Measurements from ENCODE around the gene WDR4. TPM values are rescaled to one million over a fixed set of nuclear protein-coding genes. Genes with fewer than 3 reads are reported as not detected.
"Not testable (repeated sequence)": the region's sequence is repeated elsewhere in the genome, so short reads cannot be mapped to it uniquely, and the experiment has no call there.

The WDR4 gene
- total RNA-seq, 1 donor: 12.8 TPM

- Histone ChIP-seq H3K9me3 (ENCODE audit: low read depth, low read length) (no peaks in the 10 kb centered on the region), H3K4me3 (ENCODE audit: low read length) (no peak overlapping the region), H3K27me3 (ENCODE audit: insufficient read depth, low read length) (no peaks in the 10 kb centered on the region), H3K4me1 (ENCODE audit: insufficient read depth, low read length) (no peaks in the 10 kb centered on the region)
These were observed 38.8 kb downstream of the WDR4 start for GRCh38 chr21:42840411-42841155.

DNA sequence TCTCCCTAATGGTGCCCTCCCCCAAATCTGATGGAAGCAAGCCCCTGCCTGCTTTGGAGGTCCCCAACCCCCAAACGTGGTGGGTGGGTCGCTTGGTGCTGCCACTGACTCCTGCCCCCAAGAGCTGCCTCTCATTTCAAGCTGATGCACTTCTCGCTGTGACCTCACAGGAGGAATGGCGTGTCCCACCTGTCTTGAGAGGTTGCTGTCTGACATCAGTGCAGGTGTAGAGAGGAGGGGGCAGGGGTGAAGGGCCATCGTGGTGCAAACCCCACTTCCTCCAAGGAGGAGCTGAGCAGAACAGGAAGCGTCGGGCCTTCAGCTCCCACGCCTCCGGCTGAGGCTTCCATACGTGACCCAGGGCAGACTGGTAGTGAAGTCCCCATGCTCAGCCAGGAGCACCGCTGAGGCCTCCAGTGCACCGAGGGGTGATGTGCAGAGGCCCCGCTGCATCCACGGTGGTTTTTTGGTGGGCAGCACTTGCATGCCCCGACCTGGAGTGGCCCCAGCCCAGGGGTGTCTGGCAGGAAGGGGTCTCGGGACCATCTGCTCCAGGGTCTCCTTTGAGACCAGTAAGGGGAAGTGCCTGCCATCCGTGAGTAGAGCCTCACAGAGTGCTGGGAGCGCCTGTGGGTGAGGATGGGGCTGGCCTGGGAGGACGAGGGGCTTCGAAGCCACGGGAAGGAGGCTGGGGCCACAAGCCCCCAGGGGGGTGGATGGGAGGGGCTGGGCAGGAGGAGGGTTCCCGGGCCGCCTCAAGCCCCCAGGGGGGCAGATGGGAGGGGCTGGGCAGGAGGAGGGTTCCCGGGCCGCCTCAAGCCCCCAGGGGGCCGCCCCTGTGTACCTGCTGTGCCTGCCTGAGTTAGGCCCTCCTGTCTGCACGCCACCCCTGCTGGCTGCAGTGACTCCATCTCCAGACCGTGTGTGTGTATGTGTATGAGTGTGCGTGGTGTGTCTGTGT, 39.8 kb downstream of the WDR4 start:
- H3K9me3 ChIP-seq (ENCODE audit: low read depth, low read length): no peaks in the 10 kb centered on the region
- H3K27me3 ChIP-seq (ENCODE audit: insufficient read depth, low read length): no peaks in the 10 kb centered on the region
- no peaks in the 10 kb centered on the region for H3K4me1 ChIP-seq (ENCODE audit: insufficient read depth, low read length)
- H3K4me3 ChIP-seq (ENCODE audit: low read length): no peak overlapping the region

DNA sequence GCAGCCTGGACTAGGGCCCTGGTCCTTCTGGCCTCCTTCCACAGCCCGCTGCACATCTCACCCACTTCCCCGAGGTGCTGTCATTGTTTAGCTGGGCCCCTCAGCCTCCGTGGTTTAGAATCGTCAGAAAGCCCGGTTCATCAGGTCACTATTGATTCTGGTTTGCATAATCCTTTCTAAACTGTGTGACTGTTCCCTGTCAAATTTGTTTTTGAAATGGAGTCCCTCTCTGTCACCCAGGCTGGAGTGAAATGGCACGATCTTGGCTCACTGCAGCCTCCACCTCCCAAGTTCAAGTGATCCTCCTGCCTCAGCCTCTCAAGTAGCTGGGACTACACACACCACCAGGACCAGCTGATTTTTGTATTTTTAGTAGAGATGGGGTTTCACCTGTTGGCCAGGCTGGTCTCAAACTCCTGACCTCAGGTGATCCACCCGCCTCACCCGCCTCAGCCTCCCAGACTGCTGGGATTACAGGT, 41.1 kb downstream of the WDR4 start:
- not testable (repeated sequence) for H3K27me3 ChIP-seq (ENCODE audit: insufficient read depth, low read length); H3K4me3 ChIP-seq (ENCODE audit: low read length); H3K4me1 ChIP-seq (ENCODE audit: insufficient read depth, low read length); H3K9me3 ChIP-seq (ENCODE audit: low read depth, low read length)

- peaks cover 7% of the 10 kb centered on the region for H3K4me1 ChIP-seq (ENCODE audit: insufficient read depth, low read length)
- no peaks in the 10 kb centered on the region for H3K27me3 ChIP-seq (ENCODE audit: insufficient read depth, low read length)
- H3K9me3 ChIP-seq (ENCODE audit: low read depth, low read length): no peaks in the 10 kb centered on the region
- no peak overlapping the region for H3K4me3 ChIP-seq (ENCODE audit: low read length)
These were observed 41.7 kb downstream of the WDR4 start for GRCh38 chr21:42837421-42838211.

GRCh38 chr21:42836767-42837301, 42.5 kb downstream of the WDR4 start:
- no peak overlapping the region for H3K4me3 ChIP-seq (ENCODE audit: low read length)
- H3K27me3 ChIP-seq (ENCODE audit: insufficient read depth, low read length): no peaks in the 10 kb centered on the region
- peaks cover 14% of the 10 kb centered on the region for H3K4me1 ChIP-seq (ENCODE audit: insufficient read depth, low read length)
- no peaks in the 10 kb centered on the region for H3K9me3 ChIP-seq (ENCODE audit: low read depth, low read length)

DNA sequence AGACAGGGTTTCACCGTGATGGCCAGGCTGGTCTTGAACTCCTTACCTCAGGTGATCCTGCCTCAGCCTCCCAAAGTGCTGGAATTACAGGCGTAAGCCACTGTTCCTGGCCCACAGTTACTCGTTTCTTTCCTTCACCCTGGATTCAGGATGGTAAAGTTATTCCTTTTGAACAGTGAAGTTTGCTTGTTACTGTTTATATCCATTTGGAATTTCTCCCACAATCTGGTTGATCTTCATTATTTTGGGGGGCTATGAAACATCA, 43.0 kb downstream of the WDR4 start:
- no peaks in the 10 kb centered on the region for H3K27me3 ChIP-seq (ENCODE audit: insufficient read depth, low read length)
- H3K4me3 ChIP-seq (ENCODE audit: low read length): no peak overlapping the region
- peaks cover 18% of the 10 kb centered on the region for H3K4me1 ChIP-seq (ENCODE audit: insufficient read depth, low read length)
- H3K9me3 ChIP-seq (ENCODE audit: low read depth, low read length): no peaks in the 10 kb centered on the region

GRCh38 chr21:42835611-42836401, 43.5 kb downstream of the WDR4 start:
- Histone ChIP-seq H3K4me3 (ENCODE audit: low read length) (no peak overlapping the region), H3K4me1 (ENCODE audit: insufficient read depth, low read length) (peaks cover 20% of the 10 kb centered on the region), H3K27me3 (ENCODE audit: insufficient read depth, low read length) (no peaks in the 10 kb centered on the region), H3K9me3 (ENCODE audit: low read depth, low read length) (no peaks in the 10 kb centered on the region)

DNA sequence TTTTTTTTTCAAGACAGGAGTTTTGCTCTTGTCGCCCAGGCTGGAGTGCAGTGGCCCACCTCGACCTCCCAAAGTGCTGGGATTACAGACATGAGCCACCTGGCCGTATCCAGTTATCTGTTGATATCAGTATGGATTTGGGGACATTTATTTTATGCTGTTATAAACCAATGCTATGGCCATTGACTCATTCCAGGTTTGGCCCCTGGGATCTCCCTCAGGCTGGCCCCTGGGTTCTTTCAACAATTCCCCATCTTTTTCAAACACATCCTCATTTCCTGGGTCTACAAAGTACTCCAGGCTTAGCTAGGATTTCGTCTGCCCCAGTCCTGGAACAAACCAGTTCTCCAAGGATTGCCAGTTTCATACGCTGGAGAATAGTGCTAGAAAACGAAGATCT, 44.1 kb downstream of the WDR4 start:
- Histone ChIP-seq H3K27me3 (ENCODE audit: insufficient read depth, low read length) (no peaks in the 10 kb centered on the region), H3K4me1 (ENCODE audit: insufficient read depth, low read length) (peaks cover 26% of the 10 kb centered on the region), H3K4me3 (ENCODE audit: low read length) (no peak overlapping the region), H3K9me3 (ENCODE audit: low read depth, low read length) (no peaks in the 10 kb centered on the region)

DNA sequence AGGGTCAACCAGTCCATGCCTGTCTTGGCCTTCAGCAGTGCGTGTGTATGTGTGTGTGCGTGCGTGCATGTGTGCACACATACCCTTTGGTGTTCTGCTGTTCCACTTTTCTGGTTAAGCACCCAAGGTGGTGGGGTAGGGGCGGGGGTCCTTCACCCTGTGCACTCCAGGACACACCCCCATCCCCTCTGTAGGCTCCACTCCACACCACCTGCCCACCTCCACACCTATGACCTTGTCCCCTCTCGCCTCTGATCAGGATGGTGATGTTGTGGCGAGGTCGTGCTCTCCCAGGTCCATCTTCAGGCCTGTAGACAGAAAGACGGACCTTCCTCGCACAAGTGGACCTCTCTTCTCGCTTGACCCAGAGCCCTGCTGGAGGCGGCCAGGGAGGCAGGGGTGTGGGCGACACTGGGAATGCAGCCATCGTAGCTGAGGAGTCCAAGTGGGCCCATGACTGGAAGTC, 44.6 kb downstream of the WDR4 start:
- Histone ChIP-seq H3K4me1 (ENCODE audit: insufficient read depth, low read length) (peaks cover 26% of the 10 kb centered on the region), H3K27me3 (ENCODE audit: insufficient read depth, low read length) (peaks cover 3% of the 10 kb centered on the region), H3K4me3 (ENCODE audit: low read length) (no peak overlapping the region), H3K9me3 (ENCODE audit: low read depth, low read length) (no peaks in the 10 kb centered on the region)

DNA sequence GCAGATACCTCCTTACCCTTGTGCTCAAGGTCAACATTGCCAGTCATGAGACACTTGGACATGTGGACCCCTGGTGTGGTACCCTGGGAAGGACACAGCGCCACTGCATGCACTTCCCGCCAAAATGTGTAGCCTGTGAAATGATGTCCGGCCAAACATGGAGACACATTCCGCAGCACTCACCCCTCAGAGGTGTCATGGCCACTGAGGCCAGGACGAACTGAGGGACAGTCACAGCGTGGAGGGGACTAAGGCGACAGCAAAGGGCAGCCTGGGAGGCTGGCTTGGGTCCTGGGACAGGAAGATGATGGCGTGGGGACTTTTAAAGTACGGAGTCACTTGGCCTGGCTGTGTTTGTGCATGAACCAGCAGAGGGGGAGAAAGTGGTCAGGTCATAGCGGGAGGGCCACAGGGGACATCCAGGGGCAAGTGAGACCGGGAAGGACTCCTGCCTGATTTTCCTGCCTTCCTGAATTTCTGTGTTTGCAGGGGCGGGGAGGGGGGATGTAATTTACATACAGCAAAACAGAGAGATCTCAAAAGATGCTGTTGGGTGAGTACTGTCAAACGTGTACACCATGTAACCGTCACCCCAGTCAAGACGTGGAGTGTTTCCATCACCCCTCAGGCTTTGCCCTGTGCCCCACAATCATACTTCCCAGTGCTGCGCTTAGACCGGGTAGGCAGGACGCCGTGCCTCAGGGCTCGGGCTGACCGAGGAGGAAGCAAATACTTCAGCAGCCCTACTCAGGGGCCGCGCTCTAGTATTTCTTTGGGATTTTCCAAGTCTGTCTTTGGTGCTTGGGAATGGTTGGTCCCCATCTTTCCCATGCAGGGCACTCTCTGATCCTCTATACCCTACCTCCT, 45.2 kb downstream of the WDR4 start:
- no peak overlapping the region for H3K4me3 ChIP-seq (ENCODE audit: low read length)
- H3K27me3 ChIP-seq (ENCODE audit: insufficient read depth, low read length): peaks cover 4% of the 10 kb centered on the region
- H3K4me1 ChIP-seq (ENCODE audit: insufficient read depth, low read length): peaks cover 26% of the 10 kb centered on the region
- no peaks in the 10 kb centered on the region for H3K9me3 ChIP-seq (ENCODE audit: low read depth, low read length)

GRCh38 chr21:42833439-42833815, 45.9 kb downstream of the WDR4 start:
- H3K4me3 ChIP-seq (ENCODE audit: low read length): no peak overlapping the region
- H3K4me1 ChIP-seq (ENCODE audit: insufficient read depth, low read length): peaks cover 26% of the 10 kb centered on the region
- no peaks in the 10 kb centered on the region for H3K9me3 ChIP-seq (ENCODE audit: low read depth, low read length)
- H3K27me3 ChIP-seq (ENCODE audit: insufficient read depth, low read length): peaks cover 4% of the 10 kb centered on the region

DNA sequence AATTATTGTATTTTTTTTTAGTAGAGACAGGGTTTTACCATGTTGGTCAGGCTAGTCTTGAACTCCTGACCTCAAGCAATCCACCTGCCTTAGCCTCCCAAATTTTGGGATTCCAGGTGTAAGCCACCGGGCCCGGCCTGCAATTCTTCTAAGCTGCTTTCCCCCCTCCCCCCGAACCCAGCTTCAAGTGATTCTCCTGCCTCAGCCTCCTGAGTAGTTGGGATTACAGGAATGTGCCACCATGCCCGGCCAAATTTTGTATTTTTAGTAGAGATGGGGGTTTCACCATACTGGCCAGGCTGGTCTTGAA, 47.1 kb downstream of the WDR4 start:
- H3K4me1 ChIP-seq (ENCODE audit: insufficient read depth, low read length): peaks cover 26% of the 10 kb centered on the region
- H3K9me3 ChIP-seq (ENCODE audit: low read depth, low read length); H3K4me3 ChIP-seq (ENCODE audit: low read length); H3K27me3 ChIP-seq (ENCODE audit: insufficient read depth, low read length): not testable (repeated sequence)

GRCh38 chr21:42830456-42831455, 48.6 kb downstream of the WDR4 start:
- peaks cover 26% of the 10 kb centered on the region for H3K4me1 ChIP-seq (ENCODE audit: insufficient read depth, low read length)
- no peaks in the 10 kb centered on the region for H3K9me3 ChIP-seq (ENCODE audit: low read depth, low read length)
- H3K27me3 ChIP-seq (ENCODE audit: insufficient read depth, low read length): peaks cover 7% of the 10 kb centered on the region

More at GRCh38 chr21:42830456-42831455, 48.6 kb downstream of the WDR4 start:
- no peak overlapping the region for H3K4me3 ChIP-seq (ENCODE audit: low read length)
